Peyer's patch (tissue), 4 donors: Measurements from ENCODE around the gene BACH1.

Source experiments
- POLR2A ChIP-seq, 2 donors: fragments of 450-650 bp; IDR thresholded peaks; one replicate each; pipeline ENCODE4 v1.5.1; 2017; ENCODE audit warnings: antibody characterized with exemption in 2 of 2, mild to moderate bottlenecking in 2 of 2, moderate library complexity in 2 of 2
- TF ChIP-seq, protein P1 (sequence below), 6 experiments: fragments of 450-650 bp in 4 of 6; fragments of 200-600 bp in 2 of 6; sonication (generic) in 1 of 6; IDR thresholded peaks; one replicate each; pipeline ENCODE4 v1.5.1; 2017 to 2019; ENCODE audit warnings: antibody characterized with exemption in 6 of 6, mild to moderate bottlenecking in 3 of 6, moderate library complexity in 1 of 6

DNA sequence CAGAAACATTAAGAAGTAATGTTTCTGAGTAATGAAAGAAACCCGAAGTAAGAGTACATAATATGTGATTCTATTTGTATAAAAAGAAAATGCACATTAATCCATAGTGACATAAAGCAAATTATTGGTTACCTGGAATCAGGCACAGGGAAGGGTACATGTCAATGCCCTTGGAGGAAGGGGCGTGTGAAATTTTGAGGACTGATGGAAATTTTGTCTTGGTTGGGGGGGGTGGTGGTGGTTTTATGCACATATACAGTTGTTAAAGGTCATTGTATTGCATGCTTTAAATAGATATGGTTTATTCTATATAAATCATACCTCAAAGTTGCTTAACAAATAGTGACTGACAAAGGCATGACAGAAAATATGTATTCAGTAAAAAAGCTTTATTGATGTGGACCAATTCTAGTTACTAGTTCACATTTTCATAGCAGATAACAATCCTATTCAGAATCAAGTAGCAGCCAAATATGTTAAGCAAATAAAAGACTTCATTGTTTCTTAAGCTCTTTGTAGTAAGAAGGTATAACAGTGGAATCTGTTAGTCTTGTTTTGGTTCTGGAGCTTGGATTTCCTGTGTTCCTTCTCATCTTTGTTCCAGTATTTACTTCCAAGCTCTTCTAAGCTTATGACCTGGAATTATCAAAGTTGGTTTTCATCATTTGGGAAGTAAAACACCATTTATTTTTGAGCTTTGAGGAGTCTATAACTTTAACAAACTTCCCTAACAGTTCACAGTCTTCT is 15.1 kb downstream of the BACH1 start:
- TF ChIP-seq, protein P1, sequence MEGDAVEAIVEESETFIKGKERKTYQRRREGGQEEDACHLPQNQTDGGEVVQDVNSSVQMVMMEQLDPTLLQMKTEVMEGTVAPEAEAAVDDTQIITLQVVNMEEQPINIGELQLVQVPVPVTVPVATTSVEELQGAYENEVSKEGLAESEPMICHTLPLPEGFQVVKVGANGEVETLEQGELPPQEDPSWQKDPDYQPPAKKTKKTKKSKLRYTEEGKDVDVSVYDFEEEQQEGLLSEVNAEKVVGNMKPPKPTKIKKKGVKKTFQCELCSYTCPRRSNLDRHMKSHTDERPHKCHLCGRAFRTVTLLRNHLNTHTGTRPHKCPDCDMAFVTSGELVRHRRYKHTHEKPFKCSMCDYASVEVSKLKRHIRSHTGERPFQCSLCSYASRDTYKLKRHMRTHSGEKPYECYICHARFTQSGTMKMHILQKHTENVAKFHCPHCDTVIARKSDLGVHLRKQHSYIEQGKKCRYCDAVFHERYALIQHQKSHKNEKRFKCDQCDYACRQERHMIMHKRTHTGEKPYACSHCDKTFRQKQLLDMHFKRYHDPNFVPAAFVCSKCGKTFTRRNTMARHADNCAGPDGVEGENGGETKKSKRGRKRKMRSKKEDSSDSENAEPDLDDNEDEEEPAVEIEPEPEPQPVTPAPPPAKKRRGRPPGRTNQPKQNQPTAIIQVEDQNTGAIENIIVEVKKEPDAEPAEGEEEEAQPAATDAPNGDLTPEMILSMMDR (IDR thresholded peaks at IDR 0.05): no peak
- TF ChIP-seq POLR2A (IDR thresholded peaks at IDR 0.05): no peak
